Activated naive CD8-positive, alpha-beta T cell treated with anti-CD3 and anti-CD28 coated beads for 36 hours (primary cell): ENCODE results near the gene MUCL3. TPM values are rescaled to one million over a fixed set of nuclear protein-coding genes. Genes with fewer than 3 reads are reported as not detected.
"Not testable (repeated sequence)": the region's sequence is repeated elsewhere in the genome, so short reads cannot be mapped to it uniquely, and the experiment has no call there.

Source experiments
- DNase-seq: peaks from one replicate; pipeline ENCODE4 v3.0.0; 2021
- H3K27ac Mint-ChIP-seq: one replicate; pipeline ENCODE4 v1.8.0; 2022; ENCODE audit warnings: mild to moderate bottlenecking, moderate library complexity, mixed read lengths
- H3K27me3 Mint-ChIP-seq: one replicate; pipeline ENCODE4 v1.8.0; 2022; ENCODE audit warnings: mild to moderate bottlenecking, mixed read lengths
- H3K36me3 Mint-ChIP-seq: one replicate; pipeline ENCODE4 v1.8.0; 2021; ENCODE audit warnings: mild to moderate bottlenecking, mixed read lengths
- H3K4me1 Mint-ChIP-seq: one replicate; pipeline ENCODE4 v1.8.0; 2021; ENCODE audit warnings: mixed read lengths
- H3K4me3 Mint-ChIP-seq: one replicate; pipeline ENCODE4 v1.8.0; 2022; ENCODE audit warnings: mild to moderate bottlenecking, moderate library complexity, mixed read lengths
- H3K9me3 Mint-ChIP-seq: one replicate; pipeline ENCODE4 v1.8.0; 2022; ENCODE audit warnings: mixed read lengths
- total RNA-seq, 2 experiments: library from RNA; stranded (reverse); gene quantifications; one replicate each; pipeline ENCODE4 v1.2.3, GENCODE V29; 2021

The MUCL3 gene
- total RNA-seq, 2 experiments from 2014 or later, result not detected

GRCh38 chr6:30902196-30902595 lies 38.6 kb upstream of the MUCL3 start:
- not testable (repeated sequence) for H3K27ac Mint-ChIP-seq, DNase-seq, H3K9me3 Mint-ChIP-seq, H3K36me3 Mint-ChIP-seq, H3K4me3 Mint-ChIP-seq, H3K27me3 Mint-ChIP-seq
- peaks cover 17% of the 10 kb centered on the region for H3K4me1 Mint-ChIP-seq

GRCh38 chr6:30902709-30903108 lies 38.1 kb upstream of the MUCL3 start:
- H3K27me3 Mint-ChIP-seq, result no peaks in the 10 kb centered on the region
- no peak overlapping the region for H3K4me3 Mint-ChIP-seq
- H3K9me3 Mint-ChIP-seq, result no peaks in the 10 kb centered on the region
- DNase-seq, result no peak
- peaks cover 2% of the 10 kb centered on the region for H3K36me3 Mint-ChIP-seq
- H3K27ac Mint-ChIP-seq, result no peak overlapping the region
- peaks cover 17% of the 10 kb centered on the region for H3K4me1 Mint-ChIP-seq

DNA sequence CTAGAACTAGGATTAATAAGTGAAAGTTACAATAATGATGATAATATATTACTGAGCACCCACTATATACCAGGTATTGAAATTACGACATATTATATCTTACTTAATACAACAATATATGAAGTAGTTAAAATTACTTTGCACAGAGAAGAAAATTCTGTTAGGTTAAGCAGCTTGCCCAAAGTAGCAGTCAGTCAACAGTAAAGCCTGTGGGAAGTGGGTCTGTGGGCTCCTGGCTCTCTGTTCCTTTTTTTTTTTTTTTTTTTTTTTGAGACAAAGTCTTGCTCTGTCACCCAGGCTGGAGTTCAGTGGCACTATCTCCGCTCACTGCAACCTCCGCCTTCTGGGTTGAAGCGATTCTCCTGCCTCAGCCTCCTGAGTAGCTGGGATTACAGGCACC lies 37.5 kb upstream of the MUCL3 start:
- peaks cover 17% of the 10 kb centered on the region for H3K4me1 Mint-ChIP-seq
- no peaks in the 10 kb centered on the region for H3K9me3 Mint-ChIP-seq
- H3K36me3 Mint-ChIP-seq, result peaks cover 2% of the 10 kb centered on the region
- no peak for DNase-seq
- no peak overlapping the region for H3K4me3 Mint-ChIP-seq
- no peaks in the 10 kb centered on the region for H3K27me3 Mint-ChIP-seq
- H3K27ac Mint-ChIP-seq, result no peak overlapping the region

DNA sequence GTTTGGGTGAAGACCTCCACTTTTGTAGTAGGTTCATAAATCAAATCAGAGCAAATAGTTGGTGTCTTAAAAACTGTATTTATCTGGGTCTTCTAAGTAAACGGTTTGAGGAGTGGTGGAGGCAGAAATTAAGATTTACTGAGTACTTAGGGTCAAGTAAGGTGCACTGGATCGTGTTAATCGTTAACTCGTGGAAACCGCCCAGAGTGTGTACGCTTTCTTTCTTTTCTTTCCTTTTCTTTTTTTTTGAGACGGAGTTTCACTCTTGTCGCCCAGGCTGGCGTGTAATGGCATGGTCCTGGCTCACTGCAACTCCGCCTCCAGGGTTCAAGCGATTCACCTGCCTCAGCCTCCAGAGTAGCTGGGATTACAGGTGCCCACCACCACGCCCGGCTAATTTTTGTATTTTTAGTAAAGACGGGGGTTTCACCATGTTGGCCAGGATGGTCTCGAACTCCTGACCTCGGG lies 33.4 kb upstream of the MUCL3 start:
- not testable (repeated sequence) for H3K27me3 Mint-ChIP-seq, DNase-seq, H3K9me3 Mint-ChIP-seq
- H3K4me1 Mint-ChIP-seq, result peaks cover 20% of the 10 kb centered on the region
- peak overlapping the region; percentile 30 for H3K27ac Mint-ChIP-seq
- peak overlapping the region; percentile 96 for H3K4me3 Mint-ChIP-seq
- H3K36me3 Mint-ChIP-seq, result peaks cover 18% of the 10 kb centered on the region

GRCh38 chr6:30907758-30908591 lies 32.8 kb upstream of the MUCL3 start, which contains the start of gene GTF2H4:
Gene GTF2H4, plus strand, starts transcription at chr6:30908207.
- Mint-ChIP-seq H3K4me3 (peak within 1 kb of the TSS; percentile 96), H3K4me1 (peaks cover 15% of the 10 kb centered on the region), H3K27me3 (no peaks in the 10 kb centered on the region), H3K36me3 (peaks cover 21% of the 10 kb centered on the region), H3K27ac (peak within 1 kb of the TSS; percentile 83), H3K9me3 (no peaks in the 10 kb centered on the region)
- peak; percentile 93 for DNase-seq

GRCh38 chr6:30908700-30909099 lies 32.1 kb upstream of the MUCL3 start:
- peak overlapping the region; percentile 83 for H3K27ac Mint-ChIP-seq
- DNase-seq, result no peak
- peaks cover 27% of the 10 kb centered on the region for H3K36me3 Mint-ChIP-seq
- H3K4me3 Mint-ChIP-seq, result peak overlapping the region; percentile 96
- no peaks in the 10 kb centered on the region for H3K27me3 Mint-ChIP-seq
- H3K9me3 Mint-ChIP-seq, result no peaks in the 10 kb centered on the region
- peaks cover 21% of the 10 kb centered on the region for H3K4me1 Mint-ChIP-seq

DNA sequence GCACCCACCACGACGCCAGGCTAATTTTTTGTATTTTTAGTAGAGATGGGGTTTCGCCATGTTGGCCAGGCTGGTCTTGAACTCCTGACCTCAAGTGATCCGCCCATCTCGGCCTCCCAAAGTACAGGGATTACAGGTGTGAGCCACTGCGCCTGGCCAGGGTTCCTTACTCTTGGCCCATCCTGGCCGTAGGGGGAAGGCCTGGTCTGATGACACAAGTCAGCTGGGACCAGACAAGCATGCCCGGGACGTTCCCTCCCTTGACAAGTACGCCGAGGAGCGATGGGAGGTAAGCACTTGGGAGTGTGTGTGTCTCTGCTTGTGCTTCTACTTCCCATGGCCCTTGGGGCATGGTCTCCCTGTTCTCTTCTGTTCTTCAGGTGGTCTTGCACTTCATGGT lies 30.3 kb upstream of the MUCL3 start:
- peaks cover 29% of the 10 kb centered on the region for H3K4me1 Mint-ChIP-seq

DNA sequence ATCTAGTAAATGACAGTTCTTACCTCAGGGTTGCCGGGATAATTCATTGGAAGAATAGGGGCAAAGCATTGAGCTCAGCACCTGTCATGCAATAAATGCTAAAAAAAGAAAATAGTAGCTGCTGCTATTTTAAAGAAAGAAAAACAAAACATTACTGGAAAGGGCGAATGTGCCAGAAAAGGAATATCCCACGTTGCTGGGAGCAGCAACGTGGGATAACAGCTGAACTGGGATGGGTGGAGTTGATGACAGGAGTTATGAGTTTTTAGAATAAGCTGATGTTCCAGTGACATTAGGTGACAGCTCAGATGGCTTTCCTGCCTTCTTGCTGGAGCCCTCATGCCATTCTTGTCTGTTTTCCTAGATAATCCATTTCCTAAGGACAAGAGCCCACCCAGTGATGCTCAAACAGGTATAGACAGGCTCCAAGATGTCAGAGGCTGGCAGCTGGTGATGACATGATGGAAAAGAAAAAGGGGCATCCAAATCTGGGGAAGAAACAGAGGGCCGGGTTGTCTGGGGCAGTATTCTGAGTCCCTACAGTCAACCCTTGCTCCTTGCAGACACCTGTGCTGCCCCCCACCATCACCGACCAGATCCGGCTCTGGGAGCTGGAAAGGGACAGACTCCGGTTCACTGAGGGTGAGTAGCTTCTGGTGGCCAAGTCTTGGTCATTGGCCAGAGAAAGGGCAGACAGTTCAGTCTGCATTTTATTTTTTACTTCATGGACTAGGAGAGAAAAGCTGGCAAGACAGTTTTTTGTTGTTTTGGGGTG lies 27.8 kb upstream of the MUCL3 start:
- Mint-ChIP-seq H3K27me3 (no peaks in the 10 kb centered on the region), H3K4me1 (peaks cover 44% of the 10 kb centered on the region), H3K4me3 (peak overlapping the region; percentile 94), H3K27ac (peak overlapping the region; percentile 34), H3K9me3 (no peaks in the 10 kb centered on the region), H3K36me3 (peaks cover 47% of the 10 kb centered on the region)
- DNase-seq, result no peak

More for the DNA sequence above, 30.3 kb upstream of the MUCL3 start:
- DNase-seq, H3K9me3 Mint-ChIP-seq, H3K4me3 Mint-ChIP-seq, H3K27ac Mint-ChIP-seq, H3K27me3 Mint-ChIP-seq: not testable (repeated sequence)
- H3K36me3 Mint-ChIP-seq, result peaks cover 32% of the 10 kb centered on the region

DNA sequence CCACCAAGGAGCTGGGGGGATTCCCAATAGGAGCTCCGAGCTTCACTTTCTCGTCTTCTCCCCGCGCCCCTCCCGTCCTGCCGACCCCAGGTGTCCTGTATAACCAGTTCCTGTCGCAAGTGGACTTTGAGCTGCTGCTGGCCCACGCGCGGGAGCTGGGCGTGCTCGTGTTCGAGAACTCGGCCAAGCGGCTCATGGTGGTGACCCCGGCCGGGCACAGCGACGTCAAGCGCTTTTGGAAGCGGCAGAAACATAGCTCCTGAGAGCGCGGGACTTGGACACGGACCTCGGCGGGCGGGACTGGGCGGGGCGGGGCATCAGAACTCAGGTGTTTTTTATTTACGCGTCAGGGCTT lies 27.1 kb upstream of the MUCL3 start:
- peak overlapping the region; percentile 94 for H3K27ac Mint-ChIP-seq
- H3K9me3 Mint-ChIP-seq, result no peaks in the 10 kb centered on the region
- H3K27me3 Mint-ChIP-seq, result no peaks in the 10 kb centered on the region
- peaks cover 40% of the 10 kb centered on the region for H3K4me1 Mint-ChIP-seq
- peaks cover 45% of the 10 kb centered on the region for H3K36me3 Mint-ChIP-seq
- peak overlapping the region; percentile 94 for H3K4me3 Mint-ChIP-seq
- DNase-seq, result no peak

DNA sequence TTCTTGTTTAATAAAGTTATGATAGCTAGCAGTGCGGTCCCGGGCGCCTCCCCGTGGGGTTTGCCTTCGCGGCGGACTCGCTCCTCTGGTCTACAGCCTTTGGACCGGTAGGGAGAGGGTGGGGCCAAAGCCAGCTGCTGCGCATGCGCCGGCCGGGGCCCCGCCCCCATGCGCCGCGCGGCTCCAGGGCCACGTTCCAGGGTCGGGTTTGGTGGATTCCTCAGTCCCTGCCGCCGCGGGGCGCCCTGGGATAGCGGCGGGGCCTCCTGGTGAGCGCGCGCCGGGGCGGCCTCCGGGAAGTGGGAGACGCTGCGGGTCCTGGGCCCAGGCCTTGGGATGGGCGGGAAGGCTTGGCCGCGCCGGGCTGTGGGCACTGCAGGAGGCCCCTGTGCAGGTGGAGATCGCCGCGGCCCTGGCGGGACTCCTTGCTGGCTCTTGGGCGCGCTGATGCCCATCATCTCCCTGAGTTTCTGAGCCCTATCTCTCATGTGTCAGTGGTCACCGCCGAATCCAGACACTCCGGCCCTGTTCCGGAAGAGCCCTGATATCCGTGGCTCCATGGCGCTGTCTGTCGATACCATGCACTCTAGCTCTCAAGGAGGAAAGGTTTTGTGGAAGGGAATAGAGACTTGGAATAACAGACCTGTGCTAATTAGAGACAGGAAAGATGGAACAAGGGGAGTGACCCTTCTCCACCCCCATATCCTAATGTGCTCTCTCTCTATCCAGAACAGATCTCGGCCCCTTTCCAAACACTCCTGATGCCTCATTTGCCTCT lies 26.5 kb upstream of the MUCL3 start, which contains the start of gene VARS2:
Gene VARS2 (plus strand): TSS at position 163 of the 778 bp plus-strand sequence. CDS start 599 bp downstream, at position 762.
- Mint-ChIP-seq H3K36me3 (peaks cover 46% of the 10 kb centered on the region), H3K4me3 (peak within 1 kb of the TSS; percentile 94), H3K9me3 (no peaks in the 10 kb centered on the region), H3K27ac (peak within 1 kb of the TSS; percentile 94), H3K27me3 (no peaks in the 10 kb centered on the region), H3K4me1 (peaks cover 34% of the 10 kb centered on the region)
- peak; percentile 91 for DNase-seq

DNA sequence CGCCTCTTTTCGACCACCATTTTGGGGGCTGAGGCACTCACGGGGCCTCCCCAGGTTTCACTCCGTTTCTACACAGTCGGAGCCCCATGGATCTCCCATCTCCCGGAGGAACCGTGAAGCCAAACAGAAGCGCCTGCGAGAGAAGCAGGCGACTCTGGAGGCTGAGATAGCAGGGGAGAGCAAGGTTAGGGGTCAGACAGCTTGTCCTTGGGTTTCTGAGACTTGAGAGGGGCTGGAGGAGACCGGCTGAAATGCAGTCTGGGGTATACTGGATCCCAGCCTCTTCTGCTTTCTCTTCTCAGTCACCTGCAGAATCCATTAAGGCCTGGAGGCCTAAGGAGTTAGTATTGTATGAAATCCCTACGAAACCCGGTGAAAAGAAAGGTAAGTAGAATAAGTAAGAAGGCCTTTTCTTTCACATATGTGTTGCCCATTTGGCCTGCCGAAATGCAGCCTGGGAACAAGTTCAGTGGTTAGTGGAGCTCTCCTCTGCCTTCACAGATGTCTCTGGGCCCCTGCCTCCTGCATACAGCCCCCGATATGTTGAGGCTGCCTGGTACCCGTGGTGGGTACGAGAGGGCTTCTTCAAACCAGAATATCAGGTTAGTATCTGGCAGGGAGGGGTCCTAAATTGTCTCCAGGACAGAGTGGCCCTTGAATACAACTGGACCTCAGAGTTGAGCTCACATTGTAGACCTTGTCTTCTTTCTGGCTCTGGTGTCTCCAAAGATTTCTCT lies 25.8 kb upstream of the MUCL3 start:
- Mint-ChIP-seq H3K4me1 (peaks cover 30% of the 10 kb centered on the region), H3K9me3 (no peaks in the 10 kb centered on the region), H3K36me3 (peaks cover 48% of the 10 kb centered on the region), H3K4me3 (peak overlapping the region; percentile 94), H3K27me3 (no peaks in the 10 kb centered on the region), H3K27ac (peak overlapping the region; percentile 94)
- DNase-seq, result no peak

GRCh38 chr6:30915591-30915946 lies 25.2 kb upstream of the MUCL3 start:
- DNase-seq, result no peak
- Mint-ChIP-seq H3K36me3 (peaks cover 48% of the 10 kb centered on the region), H3K9me3 (no peaks in the 10 kb centered on the region), H3K4me1 (peaks cover 30% of the 10 kb centered on the region), H3K4me3 (peak overlapping the region; percentile 94), H3K27ac (peak overlapping the region; percentile 94), H3K27me3 (no peaks in the 10 kb centered on the region)

DNA sequence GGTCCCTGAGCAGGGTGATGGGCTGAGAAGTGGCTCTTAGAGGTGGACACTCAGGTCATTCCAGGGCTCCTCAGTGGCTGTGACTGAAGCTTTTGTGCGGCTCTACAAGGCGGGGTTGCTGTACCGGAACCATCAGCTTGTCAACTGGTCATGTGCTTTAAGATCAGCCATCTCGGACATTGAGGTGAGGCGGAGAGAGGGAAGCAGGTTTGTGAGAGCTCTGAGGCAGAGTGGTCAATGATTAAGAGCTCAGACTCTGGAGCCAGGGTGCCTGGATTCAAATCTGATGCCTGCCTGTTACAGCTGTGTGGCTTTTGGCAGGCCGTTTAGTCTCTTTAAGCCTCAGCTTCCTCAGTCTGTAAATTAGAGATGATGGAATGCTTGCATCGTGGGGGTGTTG lies 23.7 kb upstream of the MUCL3 start:
- Mint-ChIP-seq H3K27ac (no peak overlapping the region), H3K27me3 (no peaks in the 10 kb centered on the region), H3K36me3 (peaks cover 43% of the 10 kb centered on the region), H3K9me3 (no peaks in the 10 kb centered on the region), H3K4me1 (peaks cover 30% of the 10 kb centered on the region), H3K4me3 (no peak overlapping the region)
- no peak for DNase-seq

DNA sequence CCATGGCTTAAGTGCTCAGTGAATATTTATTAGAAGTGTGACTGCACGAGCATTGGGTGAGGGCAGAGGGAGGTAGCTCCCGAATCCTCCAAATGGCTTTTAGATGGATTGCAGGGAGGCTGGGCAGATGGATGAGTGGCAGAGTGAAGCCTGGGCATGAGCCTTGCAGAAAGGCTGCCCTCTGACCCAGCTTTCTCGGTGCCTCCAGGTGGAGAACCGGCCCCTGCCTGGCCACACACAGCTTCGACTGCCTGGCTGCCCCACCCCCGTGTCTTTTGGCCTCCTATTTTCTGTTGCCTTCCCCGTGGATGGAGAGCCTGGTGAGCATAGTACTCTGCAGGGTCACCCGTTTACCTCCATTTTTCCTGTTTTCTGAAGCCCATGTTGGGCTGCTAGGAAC lies 23.3 kb upstream of the MUCL3 start:
- Mint-ChIP-seq H3K9me3 (no peaks in the 10 kb centered on the region), H3K27ac (no peak overlapping the region), H3K36me3 (peaks cover 38% of the 10 kb centered on the region), H3K4me3 (no peak overlapping the region), H3K27me3 (no peaks in the 10 kb centered on the region), H3K4me1 (peaks cover 30% of the 10 kb centered on the region)
- DNase-seq, result no peak
